Transverse colon (tissue), 4 donors: ENCODE data around the gene TRA2B. TPM values are rescaled to one million over a fixed set of nuclear protein-coding genes. Genes with fewer than 3 reads are reported as not detected.

Experiments
- DNase-seq: peaks from one replicate; pipeline ENCODE4 v3.0.0-alpha.2; 2019
- H3K27ac ChIP-seq, 4 donors: fragments of 200-600 bp; sonication (generic); 2 replicates each; pipeline ENCODE4 v1.5.1; 2016 to 2018; ENCODE audit warnings: inconsistent platforms in 4 of 4
- H3K27me3 ChIP-seq: fragments of 200-600 bp; sonication (generic); 2 replicates; pipeline ENCODE4 v1.5.1; 2017; ENCODE audit warnings: inconsistent platforms
- H3K36me3 ChIP-seq, 4 donors: fragments of 200-600 bp; sonication (generic); 2 replicates each; pipeline ENCODE4 v1.5.1; 2017 to 2019; ENCODE audit warnings: inconsistent platforms in 4 of 4
- H3K4me1 ChIP-seq, 4 donors: fragments of 200-600 bp; sonication (generic); 2 replicates each; pipeline ENCODE4 v1.5.1; 2017 to 2020; ENCODE audit warnings: inconsistent platforms in 4 of 4
- H3K4me3 ChIP-seq, 4 donors: fragments of 200-600 bp; sonication (generic); 1 replicate in 1 of 4; 2 replicates in 3 of 4; pipeline versions ENCODE4 v1.5.1 to v1.6.1; 2017 to 2019; ENCODE audit warnings: inconsistent platforms in 4 of 4
- H3K9me3 ChIP-seq, 2 donors: fragments of 200-600 bp; sonication (generic); 2 replicates each; pipeline ENCODE4 v1.5.1; 2017 to 2019; ENCODE audit warnings: inconsistent platforms in 2 of 2
- CTCF ChIP-seq, 5 experiments: fragments of 200-600 bp in 3 of 5; fragments of 450-650 bp in 2 of 5; sonication (generic) in 3 of 5; IDR thresholded peaks; 1 replicate in 2 of 5; 2 replicates in 3 of 5; pipeline ENCODE4 v1.5.1; 2016 to 2017; ENCODE audit warnings: antibody characterized with exemption in 5 of 5, inconsistent platforms in 3 of 5, mild to moderate bottlenecking in 2 of 5, moderate library complexity in 1 of 5
- EP300 ChIP-seq: sonication (generic); formaldehyde crosslinking; IDR thresholded peaks from one replicate; pipeline ENCODE4 v1.6.1; 2017; ENCODE audit warnings: antibody characterized with exemption, low read depth
- POLR2A ChIP-seq: fragments of 450-650 bp; IDR thresholded peaks from one replicate; pipeline ENCODE4 v1.6.1; 2016; ENCODE audit warnings: antibody characterized with exemption, mild to moderate bottlenecking, moderate library complexity
- POLR2AphosphoS5 ChIP-seq, 3 donors: sonication (generic); formaldehyde crosslinking; IDR thresholded peaks; one replicate each; pipeline ENCODE4 v1.6.1; 2016; ENCODE audit warnings: antibody characterized with exemption in 3 of 3
- WGBS, 2 donors: methylation state at CpG; one replicate each; pipeline ENCODE4 v1.1.5; 2018; ENCODE audit warnings: low coverage in 1 of 2; 5-methylcytosine and 5-hydroxymethylcytosine counted together
- in situ Hi-C, 4 donors: fragments of 200-750 bp; cut with MboI; loops; one replicate each; pipeline versions ENCODE4 v1.15.0 to v1.15.1; 2017; ENCODE audit warnings: low sequenced_read_pairs in 3 of 4, low pct_ligation_motif_present in 1 of 4, low pct_unique_long_range_greater_than_20kb in 1 of 4
- intact Hi-C: fragments of 100-400 bp; cut with DNase I; formaldehyde crosslinking; loops from one replicate; pipeline ENCODE4 v1.15.1; 2023; ENCODE audit warnings: low total_unique reads
- total RNA-seq, 4 donors: library from RNA; depleted of rRNA; stranded (reverse); fragments of >200 nt; gene quantifications; one replicate each; pipeline ENCODE4 v1.1.0, GENCODE V29; 2016

The TRA2B gene
- total RNA-seq, 4 donors from 2014 or later, result 69.1 to 154 (median 92.6) TPM

- Histone ChIP-seq H3K27ac (no peak overlapping the region), H3K9me3 (no peaks in the 10 kb centered on the region), H3K4me1 (no peaks in the 10 kb centered on the region), H3K36me3 (no peaks in the 10 kb centered on the region), H3K4me3 (no peak overlapping the region), H3K27me3 (no peaks in the 10 kb centered on the region)
- TF ChIP-seq POLR2A (no peak), POLR2AphosphoS5 (IDR thresholded peaks at IDR 0.05) (no peak), CTCF (IDR thresholded peaks at IDR 0.05) (no peak), EP300 (no peak)
- WGBS, 2 donors, result 90 to 93% methylated on average over 2 to 18 of the region's 18 CpGs
- intact Hi-C loops (loop anchor here (10.0 kb wide), 1 partner anchor 573 kb away; the partner anchor contains the start of gene CRYGS), in situ Hi-C loops (loop anchor here in 1 of 4 donors (10.0 kb wide), 1 partner anchor 563 kb away; no protein-coding TSS in a partner anchor)
- no peak for DNase-seq
These were observed 33.8 kb upstream of the TRA2B start for GRCh38 chr3:185971579-185971978.

- H3K36me3 ChIP-seq, result no peaks in the 10 kb centered on the region
- TF ChIP-seq EP300 (no peak), POLR2AphosphoS5 (IDR thresholded peaks at IDR 0.05) (no peak), CTCF (IDR thresholded peaks at IDR 0.05) (no peak), POLR2A (no peak)
- H3K27me3 ChIP-seq, result no peaks in the 10 kb centered on the region
- H3K4me1 ChIP-seq, result no peaks in the 10 kb centered on the region
- no peak for DNase-seq
- in situ Hi-C loops, result no loop called here
- no peaks in the 10 kb centered on the region for H3K9me3 ChIP-seq
- intact Hi-C loops, result no loop called here
- no peak overlapping the region for H3K27ac ChIP-seq
- H3K4me3 ChIP-seq, result no peak overlapping the region
- 66 to 100% methylated on average over 1 to 2 of the region's 2 CpGs for WGBS, 2 donors
These were observed 30.4 kb upstream of the TRA2B start for GRCh38 chr3:185968168-185968567.

GRCh38 chr3:185966655-185967054 is 28.8 kb upstream of the TRA2B start:
- no peak for DNase-seq
- WGBS, 2 donors, result 60 to 73% methylated on average over 2 of the region's 2 CpGs
- in situ Hi-C loops (no loop called here), intact Hi-C loops (no loop called here)
- peaks cover 0 to 3% (median 0%) of the 10 kb centered on the region in 4 donors for H3K4me1 ChIP-seq
- H3K36me3 ChIP-seq, result no peaks in the 10 kb centered on the region
- H3K27me3 ChIP-seq, result no peaks in the 10 kb centered on the region
- H3K27ac ChIP-seq, result no peak overlapping the region
- H3K4me3 ChIP-seq, result no peak overlapping the region
- TF ChIP-seq EP300 (no peak), POLR2AphosphoS5 (IDR thresholded peaks at IDR 0.05) (no peak), POLR2A (no peak), CTCF (IDR thresholded peaks at IDR 0.05) (no peak)
- H3K9me3 ChIP-seq, result no peaks in the 10 kb centered on the region

- H3K27ac ChIP-seq, result no peak overlapping the region
- no peaks in the 10 kb centered on the region for H3K27me3 ChIP-seq
- in situ Hi-C loops (no loop called here), intact Hi-C loops (loop anchor here (1.0 kb wide), 1 partner anchor 28 kb away; no protein-coding TSS in a partner anchor)
- no peak overlapping the region for H3K4me3 ChIP-seq
- TF ChIP-seq CTCF (IDR thresholded peaks at IDR 0.05) (no peak), POLR2A (no peak), POLR2AphosphoS5 (IDR thresholded peaks at IDR 0.05) (no peak), EP300 (no peak)
- H3K36me3 ChIP-seq, result no peaks in the 10 kb centered on the region
- H3K4me1 ChIP-seq, result peaks cover 0 to 8% (median 0%) of the 10 kb centered on the region in 4 donors
- WGBS, 2 donors, result 75 to 82% methylated on average over 2 of the region's 2 CpGs
- no peak for DNase-seq
- H3K9me3 ChIP-seq, result no peaks in the 10 kb centered on the region
These were observed 27.7 kb upstream of the TRA2B start for GRCh38 chr3:185965496-185965895.
